GM19240 (cell line): ENCODE measurements around the gene MTA3.
"Not testable (repeated sequence)": the region's sequence is repeated elsewhere in the genome, so short reads cannot be mapped to it uniquely, and the experiment has no call there.

Experiments
- DNase-seq: peaks from one replicate; pipeline ENCODE4 v3.0.0; 2011; ENCODE audit warnings: low spot score; ENCODE audit not compliant: insufficient read length

Gene MTA3

GRCh38 chr2:42568401-42569115, at the start of gene MTA3:
Gene MTA3, plus strand, starts transcription at chr2:42568632. Its CDS starts 114 bp downstream, at chr2:42568746.
- no peak for DNase-seq

GRCh38 chr2:42519624-42520023, 48.8 kb upstream of the MTA3 start:
- no peak for DNase-seq

GRCh38 chr2:42522035-42522434, 46.4 kb upstream of the MTA3 start:
- DNase-seq, result no peak

GRCh38 chr2:42523341-42523740, 45.1 kb upstream of the MTA3 start:
- no peak for DNase-seq

- no peak for DNase-seq
These were observed 36.0 kb upstream of the MTA3 start for GRCh38 chr2:42532397-42532796.

GRCh38 chr2:42537493-42537892, 30.9 kb upstream of the MTA3 start:
- no peak for DNase-seq

GRCh38 chr2:42542871-42543270, 25.6 kb upstream of the MTA3 start:
- DNase-seq, result no peak

GRCh38 chr2:42545023-42545721, 23.3 kb upstream of the MTA3 start:
- DNase-seq, result no peak

- DNase-seq, result no peak
These were observed 22.5 kb upstream of the MTA3 start for GRCh38 chr2:42545841-42546390.

GRCh38 chr2:42547014-42547413, 21.4 kb upstream of the MTA3 start:
- no peak for DNase-seq

- no peak for DNase-seq
These were observed 20.8 kb upstream of the MTA3 start for GRCh38 chr2:42547446-42548295.

- DNase-seq, result no peak
These were observed 17.6 kb upstream of the MTA3 start for GRCh38 chr2:42550870-42551269.

- DNase-seq, result no peak
These were observed 14.0 kb upstream of the MTA3 start for GRCh38 chr2:42554392-42554791.

GRCh38 chr2:42556315-42556890, 12.0 kb upstream of the MTA3 start:
- DNase-seq, result no peak

GRCh38 chr2:42557306-42557705, 11.1 kb upstream of the MTA3 start:
- DNase-seq, result no peak

- DNase-seq, result no peak
These were observed 9.6 kb upstream of the MTA3 start for GRCh38 chr2:42558827-42559226.

GRCh38 chr2:42560133-42560532, 8.3 kb upstream of the MTA3 start:
- DNase-seq, result not testable (repeated sequence)

- DNase-seq, result no peak
These were observed 7.5 kb upstream of the MTA3 start for GRCh38 chr2:42560899-42561298.

GRCh38 chr2:42562474-42563144, 5.8 kb upstream of the MTA3 start:
- DNase-seq, result no peak

GRCh38 chr2:42566025-42566424, 2.4 kb upstream of the MTA3 start:
- DNase-seq, result no peak

- no peak for DNase-seq
These were observed 1.6 kb upstream of the MTA3 start for GRCh38 chr2:42566837-42567321.
